Transverse colon (tissue), 1 donor: ENCODE measurements around the gene KRT2.

Source experiments
- EP300 ChIP-seq: sonication (generic); formaldehyde crosslinking; IDR thresholded peaks from one replicate; pipeline ENCODE4 v1.6.1; 2017; ENCODE audit warnings: antibody characterized with exemption, low read depth
- POLR2A ChIP-seq: fragments of 450-650 bp; IDR thresholded peaks from one replicate; pipeline ENCODE4 v1.6.1; 2016; ENCODE audit warnings: antibody characterized with exemption, mild to moderate bottlenecking, moderate library complexity

DNA sequence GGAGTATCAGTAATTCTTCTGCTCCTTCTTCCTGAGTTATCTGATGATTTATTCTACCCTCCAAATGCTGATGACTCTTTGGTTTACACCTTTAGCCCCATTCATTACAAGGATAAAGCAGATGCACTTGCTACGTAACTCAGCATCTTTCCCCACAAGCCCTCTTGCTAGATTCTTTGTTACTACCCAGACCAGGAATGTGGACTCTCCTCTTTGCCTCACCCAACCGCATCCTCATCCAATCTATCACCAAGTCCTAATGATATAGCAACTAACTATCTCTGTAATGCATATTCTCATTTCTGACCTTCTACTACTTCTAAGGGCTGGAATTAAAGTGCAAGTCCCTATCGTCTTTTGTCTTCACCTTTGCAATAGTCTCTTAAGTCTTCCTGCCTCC, 18.9 kb upstream of the KRT2 start:
- TF ChIP-seq POLR2A (no peak), EP300 (no peak)
